Measurements from ENCODE around the gene NLRC5. TPM values are rescaled to one million over a fixed set of nuclear protein-coding genes. Genes with fewer than 3 reads are reported as not detected.

NLRC5 gene
- total RNA-seq, 3 donors from 2014 or later = 18.4 to 34.4 (median 24.1) TPM

GRCh38 chr16:57077714-57078113 lies 88.4 kb downstream of the NLRC5 start:
- no peaks in the 10 kb centered on the region for H3K9me3 ChIP-seq
- no peaks in the 10 kb centered on the region for H3K27me3 ChIP-seq
- intact Hi-C loops (cut with DNase I; ENCODE audit: low total_unique reads) = no loop called here
- TF ChIP-seq POLR2AphosphoS5 (IDR thresholded peaks at IDR 0.05) (no peak), POLR2A (IDR thresholded peaks at IDR 0.05) (no peak), CTCF (IDR thresholded peaks at IDR 0.05) (no peak)
- no peak for DNase-seq (ENCODE audit: low spot score in 2 of 2)
- H3K4me1 ChIP-seq = no peaks in the 10 kb centered on the region
- no peak overlapping the region for H3K27ac ChIP-seq
- H3K36me3 ChIP-seq = no peaks in the 10 kb centered on the region
- no peak overlapping the region for H3K4me3 ChIP-seq

- no peak for DNase-seq (ENCODE audit: low spot score in 2 of 2)
- no peaks in the 10 kb centered on the region for H3K9me3 ChIP-seq
- H3K4me3 ChIP-seq = no peak overlapping the region
- TF ChIP-seq POLR2AphosphoS5 (IDR thresholded peaks at IDR 0.05) = no peak
- no peak for TF ChIP-seq CTCF (IDR thresholded peaks at IDR 0.05)
- no peak for TF ChIP-seq POLR2A (IDR thresholded peaks at IDR 0.05)
- intact Hi-C loops (cut with DNase I; ENCODE audit: low total_unique reads) = no loop called here
- H3K4me1 ChIP-seq = no peaks in the 10 kb centered on the region
- no peaks in the 10 kb centered on the region for H3K27me3 ChIP-seq
- no peaks in the 10 kb centered on the region for H3K36me3 ChIP-seq
- no peak overlapping the region for H3K27ac ChIP-seq
These were observed 92.4 kb downstream of the NLRC5 start for GRCh38 chr16:57081744-57082143.

- H3K9me3 ChIP-seq = no peaks in the 10 kb centered on the region
- intact Hi-C loops (cut with DNase I; ENCODE audit: low total_unique reads) = no loop called here
- H3K4me1 ChIP-seq = no peaks in the 10 kb centered on the region
- TF ChIP-seq CTCF (IDR thresholded peaks at IDR 0.05) = no peak
- H3K27me3 ChIP-seq = no peaks in the 10 kb centered on the region
- H3K36me3 ChIP-seq = no peaks in the 10 kb centered on the region
- H3K27ac ChIP-seq = no peak overlapping the region
- no peak for DNase-seq (ENCODE audit: low spot score in 2 of 2)
- no peak overlapping the region for H3K4me3 ChIP-seq
These were observed 93.3 kb downstream of the NLRC5 start for GRCh38 chr16:57082664-57083063.

- H3K4me1 ChIP-seq = no peaks in the 10 kb centered on the region
- no peaks in the 10 kb centered on the region for H3K9me3 ChIP-seq
- intact Hi-C loops (cut with DNase I; ENCODE audit: low total_unique reads) = no loop called here
- no peaks in the 10 kb centered on the region for H3K27me3 ChIP-seq
- no peak for DNase-seq (ENCODE audit: low spot score in 2 of 2)
- TF ChIP-seq POLR2A (IDR thresholded peaks at IDR 0.05) = no peak
- no peak for TF ChIP-seq CTCF (IDR thresholded peaks at IDR 0.05)
- TF ChIP-seq POLR2AphosphoS5 (IDR thresholded peaks at IDR 0.05) = no peak
- H3K36me3 ChIP-seq = no peaks in the 10 kb centered on the region
- no peak overlapping the region for H3K27ac ChIP-seq
- H3K4me3 ChIP-seq = no peak overlapping the region
These were observed 94.2 kb downstream of the NLRC5 start for GRCh38 chr16:57083485-57084126.

GRCh38 chr16:57084257-57084770 lies 95.0 kb downstream of the NLRC5 start:
- Histone ChIP-seq H3K4me1 (no peaks in the 10 kb centered on the region), H3K4me3 (no peak overlapping the region), H3K27me3 (no peaks in the 10 kb centered on the region), H3K36me3 (no peaks in the 10 kb centered on the region), H3K9me3 (no peaks in the 10 kb centered on the region), H3K27ac (no peak overlapping the region)
- DNase-seq (ENCODE audit: low spot score in 2 of 2) = peak; percentile 45 to 56
- TF ChIP-seq POLR2AphosphoS5 (IDR thresholded peaks at IDR 0.05) (peak in 2 of 3 donors; percentile 9 to 44), CTCF (IDR thresholded peaks at IDR 0.05) (peak; percentile 94 to 96 (median 95)), POLR2A (IDR thresholded peaks at IDR 0.05) (no peak)
- intact Hi-C loops (cut with DNase I; ENCODE audit: low total_unique reads) = no loop called here
